ENCODE measurements around the gene SDHB.

SDHB gene

GRCh38 chr1:17011092-17011438, 42.8 kb downstream of the SDHB start:
- Histone ChIP-seq H3K4me3 (ENCODE audit: insufficient read length, low read depth) (peak overlapping the region; percentile 64), H3K9me3 (ENCODE audit: insufficient read depth, low read length) (no peaks in the 10 kb centered on the region), H3K36me3 (ENCODE audit: insufficient read depth, insufficient read length, low read length) (peaks cover 3% of the 10 kb centered on the region), H3K9ac (ENCODE audit: insufficient read length, low read depth) (peak overlapping the region; percentile 81), H3K4me1 (ENCODE audit: insufficient read depth, insufficient read length) (peaks cover 24% of the 10 kb centered on the region), H3K27me3 (ENCODE audit: insufficient read depth, insufficient read length) (no peaks in the 10 kb centered on the region)
- TF ChIP-seq SUZ12 (IDR thresholded peaks at IDR 0.05; ENCODE audit: extremely low read depth, insufficient read depth, insufficient read length) (no peak), ZNF274 (IDR thresholded peaks at IDR 0.05; ENCODE audit: low read depth, low read length) (no peak), YY1 (IDR thresholded peaks at IDR 0.05; ENCODE audit: insufficient read depth, insufficient read length) (no peak)
- no peak for DNase-seq (ENCODE audit: low read depth, low spot score)

GRCh38 chr1:17009706-17010105, 44.1 kb downstream of the SDHB start:
- peaks cover 23% of the 10 kb centered on the region for H3K4me1 ChIP-seq (ENCODE audit: insufficient read depth, insufficient read length)

GRCh38 chr1:17008208-17008855, 45.5 kb downstream of the SDHB start:
- Histone ChIP-seq H3K9ac (ENCODE audit: insufficient read length, low read depth) (no peak overlapping the region), H3K27me3 (ENCODE audit: insufficient read depth, insufficient read length) (no peaks in the 10 kb centered on the region), H3K4me1 (ENCODE audit: insufficient read depth, insufficient read length) (peaks cover 18% of the 10 kb centered on the region), H3K4me3 (ENCODE audit: insufficient read length, low read depth) (no peak overlapping the region), H3K9me3 (ENCODE audit: insufficient read depth, low read length) (no peaks in the 10 kb centered on the region), H3K36me3 (ENCODE audit: insufficient read depth, insufficient read length, low read length) (peaks cover 22% of the 10 kb centered on the region)
- no peak for TF ChIP-seq SUZ12 (IDR thresholded peaks at IDR 0.05; ENCODE audit: extremely low read depth, insufficient read depth, insufficient read length)
- no peak for TF ChIP-seq YY1 (IDR thresholded peaks at IDR 0.05; ENCODE audit: insufficient read depth, insufficient read length)
- TF ChIP-seq ZNF274 (IDR thresholded peaks at IDR 0.05; ENCODE audit: low read depth, low read length) = no peak
- no peak for DNase-seq (ENCODE audit: low read depth, low spot score)

More at GRCh38 chr1:17009706-17010105, 44.1 kb downstream of the SDHB start:
- no peaks in the 10 kb centered on the region for H3K9me3 ChIP-seq (ENCODE audit: insufficient read depth, low read length)
- H3K27me3 ChIP-seq (ENCODE audit: insufficient read depth, insufficient read length) = no peaks in the 10 kb centered on the region
- no peak for TF ChIP-seq YY1 (IDR thresholded peaks at IDR 0.05; ENCODE audit: insufficient read depth, insufficient read length)
- TF ChIP-seq ZNF274 (IDR thresholded peaks at IDR 0.05; ENCODE audit: low read depth, low read length) = no peak
- no peak for TF ChIP-seq SUZ12 (IDR thresholded peaks at IDR 0.05; ENCODE audit: extremely low read depth, insufficient read depth, insufficient read length)
- no peak overlapping the region for H3K9ac ChIP-seq (ENCODE audit: insufficient read length, low read depth)
- H3K36me3 ChIP-seq (ENCODE audit: insufficient read depth, insufficient read length, low read length) = peaks cover 12% of the 10 kb centered on the region
- DNase-seq (ENCODE audit: low read depth, low spot score) = no peak
- no peak overlapping the region for H3K4me3 ChIP-seq (ENCODE audit: insufficient read length, low read depth)

- DNase-seq (ENCODE audit: low read depth, low spot score) = no peak
- H3K9me3 ChIP-seq (ENCODE audit: insufficient read depth, low read length) = no peaks in the 10 kb centered on the region
- no peak for TF ChIP-seq ZNF274 (IDR thresholded peaks at IDR 0.05; ENCODE audit: low read depth, low read length)
- no peak for TF ChIP-seq YY1 (IDR thresholded peaks at IDR 0.05; ENCODE audit: insufficient read depth, insufficient read length)
- no peak for TF ChIP-seq SUZ12 (IDR thresholded peaks at IDR 0.05; ENCODE audit: extremely low read depth, insufficient read depth, insufficient read length)
- peaks cover 33% of the 10 kb centered on the region for H3K36me3 ChIP-seq (ENCODE audit: insufficient read depth, insufficient read length, low read length)
- no peak overlapping the region for H3K4me3 ChIP-seq (ENCODE audit: insufficient read length, low read depth)
- no peak overlapping the region for H3K9ac ChIP-seq (ENCODE audit: insufficient read length, low read depth)
- H3K4me1 ChIP-seq (ENCODE audit: insufficient read depth, insufficient read length) = peaks cover 13% of the 10 kb centered on the region
- no peaks in the 10 kb centered on the region for H3K27me3 ChIP-seq (ENCODE audit: insufficient read depth, insufficient read length)
Measured at GRCh38 chr1:17007121-17007520, 46.7 kb downstream of the SDHB start.

GRCh38 chr1:17005365-17005740, 48.5 kb downstream of the SDHB start:
- H3K27me3 ChIP-seq (ENCODE audit: insufficient read depth, insufficient read length) = no peaks in the 10 kb centered on the region
- peaks cover 45% of the 10 kb centered on the region for H3K36me3 ChIP-seq (ENCODE audit: insufficient read depth, insufficient read length, low read length)
- H3K9me3 ChIP-seq (ENCODE audit: insufficient read depth, low read length) = no peaks in the 10 kb centered on the region
- peaks cover 11% of the 10 kb centered on the region for H3K4me1 ChIP-seq (ENCODE audit: insufficient read depth, insufficient read length)
- H3K9ac ChIP-seq (ENCODE audit: insufficient read length, low read depth) = no peak overlapping the region
- TF ChIP-seq ZNF274 (IDR thresholded peaks at IDR 0.05; ENCODE audit: low read depth, low read length) (no peak), SUZ12 (IDR thresholded peaks at IDR 0.05; ENCODE audit: extremely low read depth, insufficient read depth, insufficient read length) (no peak), YY1 (IDR thresholded peaks at IDR 0.05; ENCODE audit: insufficient read depth, insufficient read length) (no peak)
- no peak overlapping the region for H3K4me3 ChIP-seq (ENCODE audit: insufficient read length, low read depth)
- DNase-seq (ENCODE audit: low read depth, low spot score) = no peak

- Histone ChIP-seq H3K4me3 (ENCODE audit: insufficient read length, low read depth) (no peak overlapping the region), H3K36me3 (ENCODE audit: insufficient read depth, insufficient read length, low read length) (peaks cover 48% of the 10 kb centered on the region), H3K27me3 (ENCODE audit: insufficient read depth, insufficient read length) (no peaks in the 10 kb centered on the region), H3K4me1 (ENCODE audit: insufficient read depth, insufficient read length) (peaks cover 8% of the 10 kb centered on the region), H3K9me3 (ENCODE audit: insufficient read depth, low read length) (no peaks in the 10 kb centered on the region), H3K9ac (ENCODE audit: insufficient read length, low read depth) (no peak overlapping the region)
- TF ChIP-seq ZNF274 (IDR thresholded peaks at IDR 0.05; ENCODE audit: low read depth, low read length) = no peak
- DNase-seq (ENCODE audit: low read depth, low spot score) = no peak
Measured at GRCh38 chr1:17004466-17005364, 49.1 kb downstream of the SDHB start.

- Histone ChIP-seq H3K36me3 (ENCODE audit: insufficient read depth, insufficient read length, low read length) (peaks cover 54% of the 10 kb centered on the region), H3K4me3 (ENCODE audit: insufficient read length, low read depth) (no peak overlapping the region), H3K9ac (ENCODE audit: insufficient read length, low read depth) (no peak overlapping the region), H3K9me3 (ENCODE audit: insufficient read depth, low read length) (no peaks in the 10 kb centered on the region), H3K27me3 (ENCODE audit: insufficient read depth, insufficient read length) (no peaks in the 10 kb centered on the region), H3K4me1 (ENCODE audit: insufficient read depth, insufficient read length) (peaks cover 3% of the 10 kb centered on the region)
- no peak for DNase-seq (ENCODE audit: low read depth, low spot score)
- no peak for TF ChIP-seq YY1 (IDR thresholded peaks at IDR 0.05; ENCODE audit: insufficient read depth, insufficient read length)
Measured at GRCh38 chr1:17002524-17002902, 51.3 kb downstream of the SDHB start.
